ACHN (cell line): ENCODE data around the gene JAK1.

Experiments
- DNase-seq: peaks from one replicate; pipeline ENCODE4 v3.0.0-alpha.2; 2015
- in situ Hi-C: cut with HindIII; loops from 2 replicates; pipeline ENCODE4 v1.10.0; 2017; ENCODE audit warnings: low sequenced_read_pairs, low pct_ligation_motif_present, low pct_unique_long_range_greater_than_20kb

Gene JAK1

GRCh38 chr1:64881281-64881680, 85.1 kb downstream of the JAK1 start:
- in situ Hi-C loops: no loop called here
- no peak for DNase-seq

- DNase-seq: no peak
- in situ Hi-C loops: no loop called here
Observed at GRCh38 chr1:64880449-64880848, 85.9 kb downstream of the JAK1 start.

- in situ Hi-C loops: no loop called here
- no peak for DNase-seq
Observed at GRCh38 chr1:64878931-64879611, 87.3 kb downstream of the JAK1 start.

GRCh38 chr1:64878090-64878489, 88.3 kb downstream of the JAK1 start:
- DNase-seq: no peak
- in situ Hi-C loops: no loop called here

GRCh38 chr1:64877598-64877997, 88.8 kb downstream of the JAK1 start:
- in situ Hi-C loops: no loop called here
- DNase-seq: no peak

- in situ Hi-C loops: no loop called here
- no peak for DNase-seq
Observed at GRCh38 chr1:64877151-64877550, 89.2 kb downstream of the JAK1 start.

- in situ Hi-C loops: no loop called here
- DNase-seq: no peak
Observed at GRCh38 chr1:64875606-64876005, 90.7 kb downstream of the JAK1 start.

GRCh38 chr1:64875101-64875500, 91.2 kb downstream of the JAK1 start:
- DNase-seq: no peak
- in situ Hi-C loops: no loop called here

- in situ Hi-C loops: no loop called here
- DNase-seq: no peak
Observed at GRCh38 chr1:64874666-64875065, 91.7 kb downstream of the JAK1 start.

GRCh38 chr1:64873576-64873975, 92.8 kb downstream of the JAK1 start:
- no peak for DNase-seq
- in situ Hi-C loops: no loop called here

GRCh38 chr1:64872067-64872466, 94.3 kb downstream of the JAK1 start:
- in situ Hi-C loops: no loop called here
- DNase-seq: no peak

GRCh38 chr1:64871256-64871655, 95.1 kb downstream of the JAK1 start:
- in situ Hi-C loops: no loop called here
- DNase-seq: no peak

- in situ Hi-C loops: no loop called here
- no peak for DNase-seq
Observed at GRCh38 chr1:64867266-64867665, 99.1 kb downstream of the JAK1 start.

- in situ Hi-C loops: no loop called here
- no peak for DNase-seq
Observed at GRCh38 chr1:64866689-64867088, 99.7 kb downstream of the JAK1 start.

GRCh38 chr1:64865105-64865757, 101.1 kb downstream of the JAK1 start:
- no peak for DNase-seq
- in situ Hi-C loops: no loop called here

- in situ Hi-C loops: no loop called here
- DNase-seq: no peak
Observed at GRCh38 chr1:64864018-64864940, 102.1 kb downstream of the JAK1 start.

- in situ Hi-C loops: no loop called here
- DNase-seq: peak; percentile 5
Observed at GRCh38 chr1:64861611-64862010, 104.7 kb downstream of the JAK1 start.

GRCh38 chr1:64857347-64857746, 109.0 kb downstream of the JAK1 start:
- in situ Hi-C loops: no loop called here

GRCh38 chr1:64856553-64856952, 109.8 kb downstream of the JAK1 start:
- no peak for DNase-seq
- in situ Hi-C loops: no loop called here

More at GRCh38 chr1:64857347-64857746, 109.0 kb downstream of the JAK1 start:
- no peak for DNase-seq
